GM21381 (cell line): ENCODE measurements around the gene ZNF536.
"Not testable (repeated sequence)": the region's sequence is repeated elsewhere in the genome, so short reads cannot be mapped to it uniquely, and the experiment has no call there.

ENCODE experiments used
- ATAC-seq: cut with Tn5 transposase; IDR thresholded peaks from one replicate; pipeline ENCODE4 v1.9.1; 2021; ENCODE audit warnings: mild to moderate bottlenecking, moderate library complexity; ENCODE audit not compliant: unreplicated experiment

The ZNF536 gene

GRCh38 chr19:30443531-30444252, 71.5 kb downstream of the ZNF536 start:
- no peak for ATAC-seq

- no peak for ATAC-seq
These were observed 72.1 kb downstream of the ZNF536 start for GRCh38 chr19:30444253-30444671.

GRCh38 chr19:30444686-30445232, 72.6 kb downstream of the ZNF536 start:
- ATAC-seq, result no peak

GRCh38 chr19:30445385-30445784, 73.2 kb downstream of the ZNF536 start:
- no peak for ATAC-seq

- not testable (repeated sequence) for ATAC-seq
These were observed 73.9 kb downstream of the ZNF536 start for GRCh38 chr19:30446120-30446519.

- ATAC-seq, result no peak
These were observed 74.8 kb downstream of the ZNF536 start for GRCh38 chr19:30446850-30447552.

- ATAC-seq, result no peak
These were observed 75.3 kb downstream of the ZNF536 start for GRCh38 chr19:30447553-30447870.

GRCh38 chr19:30448386-30449077, 76.3 kb downstream of the ZNF536 start:
- no peak for ATAC-seq

GRCh38 chr19:30449078-30449590, 77.0 kb downstream of the ZNF536 start:
- ATAC-seq, result no peak

- no peak for ATAC-seq
These were observed 77.5 kb downstream of the ZNF536 start for GRCh38 chr19:30449673-30450072.

GRCh38 chr19:30450100-30450499, 77.9 kb downstream of the ZNF536 start:
- no peak for ATAC-seq

GRCh38 chr19:30450835-30451321, 78.7 kb downstream of the ZNF536 start:
- ATAC-seq, result no peak

GRCh38 chr19:30452931-30453330, 80.7 kb downstream of the ZNF536 start:
- no peak for ATAC-seq

- ATAC-seq, result no peak
These were observed 81.6 kb downstream of the ZNF536 start for GRCh38 chr19:30453743-30454142.

- no peak for ATAC-seq
These were observed 83.7 kb downstream of the ZNF536 start for GRCh38 chr19:30455881-30456280.

GRCh38 chr19:30457484-30457883, 85.3 kb downstream of the ZNF536 start:
- no peak for ATAC-seq

- ATAC-seq, result no peak
These were observed 87.7 kb downstream of the ZNF536 start for GRCh38 chr19:30459859-30460258.

- ATAC-seq, result no peak
These were observed 92.0 kb downstream of the ZNF536 start for GRCh38 chr19:30464162-30464561.

- not testable (repeated sequence) for ATAC-seq
These were observed 94.4 kb downstream of the ZNF536 start for GRCh38 chr19:30466598-30466997.

- ATAC-seq, result no peak
These were observed 95.1 kb downstream of the ZNF536 start for GRCh38 chr19:30467239-30467638.

- ATAC-seq, result no peak
These were observed 97.6 kb downstream of the ZNF536 start for GRCh38 chr19:30469774-30470173.
